ENCODE results near the gene B3GAT1.

B3GAT1 gene

DNA sequence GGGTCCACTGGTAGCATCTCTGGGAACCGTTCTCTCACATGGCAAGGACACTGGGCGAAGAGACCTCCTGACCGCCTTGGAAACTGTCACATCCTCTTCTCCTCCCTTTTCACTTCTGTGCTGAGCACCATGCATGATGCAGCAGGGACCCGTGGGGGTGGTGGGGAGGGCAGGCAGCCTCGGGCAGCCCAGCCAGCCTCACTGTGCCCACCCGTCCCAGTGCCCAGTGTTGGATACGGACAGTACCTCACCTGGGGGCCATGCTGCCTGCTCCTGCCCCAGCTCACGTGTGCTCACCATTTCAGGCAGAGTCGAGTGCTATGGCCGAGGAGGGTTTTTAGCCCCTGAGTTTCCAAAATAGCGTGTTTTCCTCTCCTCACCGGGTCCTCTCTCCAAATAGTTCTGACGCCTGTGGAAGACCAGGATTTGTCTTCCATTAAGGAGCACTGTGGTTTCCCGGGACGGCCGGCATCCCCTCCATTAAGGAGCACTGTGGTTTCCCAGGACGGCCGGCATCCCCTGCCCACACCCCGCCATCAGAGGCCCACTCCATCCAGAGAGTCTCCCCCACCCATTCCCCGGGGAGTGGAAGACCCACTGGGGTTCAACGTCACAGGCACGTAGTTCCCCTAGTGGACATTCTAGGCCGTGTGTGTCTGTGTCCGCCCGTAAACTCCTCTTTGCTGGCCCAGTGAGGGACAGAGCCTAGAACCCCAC is 22.4 kb downstream of the B3GAT1 start:
- DNase-seq, result no peak

DNA sequence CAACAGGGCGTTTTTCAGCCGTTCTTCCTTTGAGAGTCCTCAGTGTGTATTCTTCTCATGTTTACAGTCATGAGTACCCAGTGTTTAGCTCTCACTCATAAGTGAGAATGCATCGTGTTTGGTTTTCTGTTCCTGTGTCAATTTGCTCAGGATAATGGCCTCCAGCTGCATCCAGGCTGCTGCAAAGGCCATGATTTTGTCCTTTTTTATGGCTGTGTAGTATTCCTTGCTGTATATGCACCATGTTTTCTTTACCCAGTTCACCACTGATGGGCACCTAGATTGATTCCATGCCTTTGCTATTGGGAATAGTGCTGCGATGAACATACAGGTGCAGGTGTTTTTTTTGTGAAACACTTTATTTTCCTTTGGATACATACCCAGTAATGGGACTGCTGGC is 23.5 kb downstream of the B3GAT1 start:
- no peak for DNase-seq

DNA sequence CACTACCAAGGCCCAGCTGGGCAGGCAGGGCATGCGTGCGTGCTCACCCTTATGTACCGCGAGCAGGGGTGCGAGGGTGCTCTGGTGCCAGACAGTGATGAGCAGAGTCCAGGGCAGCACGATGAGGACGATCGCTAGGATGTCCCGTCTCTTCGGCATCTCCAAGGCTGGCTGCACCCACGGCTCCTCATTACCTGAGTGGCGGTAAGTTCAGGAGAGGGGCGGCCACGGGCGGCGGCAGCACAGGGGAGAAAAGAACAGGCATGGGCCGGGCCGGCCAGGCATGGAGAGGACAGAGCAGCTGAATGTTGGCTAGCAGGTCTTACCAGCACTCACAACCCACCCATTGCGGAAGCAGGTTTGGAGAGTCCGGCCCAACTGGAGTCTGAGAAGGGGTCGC is 24.5 kb downstream of the B3GAT1 start:
- DNase-seq, result no peak

DNA sequence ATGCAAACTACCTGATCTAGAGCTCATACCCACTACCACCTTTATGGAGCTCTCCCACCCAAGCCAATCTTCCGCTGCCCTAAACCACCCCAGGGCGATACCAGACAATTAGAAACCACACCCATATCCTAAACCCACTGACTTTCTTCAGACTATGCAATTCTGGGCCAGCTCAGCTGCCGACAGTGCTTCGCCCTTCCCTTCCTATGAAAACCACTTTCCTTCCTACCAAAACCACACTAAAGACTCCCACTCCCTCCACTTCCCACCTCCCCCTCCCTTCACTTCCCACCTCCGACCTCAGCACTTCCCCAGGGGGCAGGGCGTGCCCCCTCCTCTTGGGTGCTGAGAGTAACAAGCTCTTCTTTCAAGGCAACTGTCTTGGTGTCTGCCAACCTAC is 25.1 kb downstream of the B3GAT1 start:
- no peak for DNase-seq

DNA sequence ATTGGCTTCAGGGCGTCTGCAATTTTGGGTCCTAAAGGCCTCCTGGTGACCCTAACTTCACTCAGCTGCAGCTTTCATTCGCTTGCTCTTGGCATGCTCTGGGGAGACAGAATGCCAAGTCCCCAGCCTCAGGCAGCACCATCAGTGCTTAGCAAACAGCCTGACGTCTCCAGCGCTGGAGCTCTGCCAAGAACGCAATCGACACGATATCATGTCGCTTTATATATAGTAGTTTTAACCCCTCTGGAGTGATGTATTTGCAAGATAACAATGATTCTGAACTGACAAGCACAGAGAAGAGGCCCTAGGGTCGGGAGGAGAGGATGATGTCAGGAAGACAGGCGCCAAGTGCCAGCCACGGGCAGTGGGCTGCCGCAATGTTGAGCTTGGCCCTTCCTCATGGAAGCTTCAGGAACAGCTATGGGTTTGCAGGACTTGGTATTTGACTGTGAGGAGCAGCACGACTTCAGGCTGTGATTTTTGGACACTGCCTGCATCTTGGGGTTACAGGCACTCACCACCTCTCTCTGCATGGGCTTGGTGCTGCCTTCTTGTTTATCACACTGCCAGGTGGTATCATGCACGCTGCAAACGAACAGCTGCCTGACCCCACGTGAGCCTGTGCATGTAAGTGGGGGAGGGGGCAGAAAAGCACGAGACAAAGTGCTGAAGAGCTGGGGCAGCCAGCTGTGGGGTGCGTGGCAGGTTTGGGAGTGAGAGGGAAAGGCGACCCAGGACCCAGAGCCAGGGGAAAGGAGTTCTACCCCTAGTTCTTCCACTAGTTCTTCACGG is 26.1 kb downstream of the B3GAT1 start:
- no peak for DNase-seq

DNA sequence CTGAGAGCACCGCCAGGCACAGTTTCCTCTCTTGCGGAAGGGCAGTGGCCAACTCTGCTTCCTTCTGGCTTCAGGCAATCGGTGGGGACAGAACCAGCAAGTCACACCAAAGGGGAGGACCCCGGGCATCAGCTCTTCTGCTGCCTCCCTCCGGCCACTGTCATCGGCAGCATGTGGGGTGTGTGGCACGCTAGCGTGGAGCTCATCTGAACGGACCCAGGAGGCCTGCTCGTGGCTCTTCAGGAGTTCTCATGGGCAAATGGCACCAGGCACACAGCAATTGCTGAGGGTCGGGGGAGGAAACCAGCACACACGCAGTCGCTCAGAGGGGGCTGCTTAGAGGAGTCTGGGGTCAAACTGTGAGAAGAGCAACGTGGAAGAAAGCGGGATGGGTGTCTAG is 26.9 kb downstream of the B3GAT1 start:
- DNase-seq, result no peak

DNA sequence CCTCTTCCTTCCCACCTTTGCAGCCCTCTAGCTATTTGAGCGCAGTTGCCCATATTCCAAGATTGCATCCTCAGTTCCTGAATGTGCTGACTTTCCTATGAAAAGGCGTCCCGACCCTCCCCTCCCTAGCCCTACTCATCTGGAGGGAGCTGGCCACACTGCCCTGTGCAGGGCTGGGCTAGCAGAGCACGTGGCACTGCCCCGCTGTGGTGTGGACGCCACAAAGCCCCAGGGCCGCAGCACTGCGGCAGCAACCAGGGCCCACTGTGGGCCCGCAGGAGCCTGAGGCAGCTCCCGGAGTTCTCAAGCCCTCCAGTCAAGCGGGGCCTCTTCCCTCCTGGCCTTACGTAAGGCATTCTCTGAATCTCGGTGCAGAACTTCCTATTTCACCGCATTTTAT is 27.6 kb downstream of the B3GAT1 start:
- DNase-seq, result no peak

DNA sequence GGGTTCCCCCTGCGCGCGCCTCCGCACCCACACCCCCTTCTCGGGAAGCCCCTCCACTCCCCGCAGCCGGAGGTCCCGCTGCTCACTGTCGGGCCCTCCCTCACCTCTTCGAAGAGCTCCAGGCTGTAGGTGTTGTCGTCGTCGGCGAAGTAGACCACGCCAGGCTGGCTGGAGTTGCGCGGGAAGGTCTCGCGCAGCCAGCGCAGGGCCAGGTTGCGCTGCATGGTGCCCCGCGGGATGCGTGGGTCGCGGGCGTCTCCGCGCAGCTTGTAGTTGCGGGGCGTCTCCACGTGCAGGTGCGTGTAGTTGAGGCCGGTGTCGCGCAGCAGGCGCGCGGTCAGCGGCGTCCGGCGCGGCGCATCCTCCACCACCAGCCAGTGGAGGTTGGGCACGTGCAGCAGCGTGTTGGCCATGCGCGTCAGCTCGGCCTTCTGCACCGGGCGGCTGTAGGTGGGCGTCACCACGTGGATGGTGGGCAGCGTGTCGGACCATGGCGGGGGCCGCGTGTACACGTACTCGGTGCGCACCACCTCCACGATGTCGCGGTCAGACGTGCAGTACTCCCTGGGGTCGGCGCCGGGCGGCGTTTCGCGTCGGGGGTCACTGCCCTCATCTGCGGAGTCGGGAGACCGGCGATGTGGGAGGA is 28.3 kb downstream of the B3GAT1 start:
- no peak for DNase-seq

DNA sequence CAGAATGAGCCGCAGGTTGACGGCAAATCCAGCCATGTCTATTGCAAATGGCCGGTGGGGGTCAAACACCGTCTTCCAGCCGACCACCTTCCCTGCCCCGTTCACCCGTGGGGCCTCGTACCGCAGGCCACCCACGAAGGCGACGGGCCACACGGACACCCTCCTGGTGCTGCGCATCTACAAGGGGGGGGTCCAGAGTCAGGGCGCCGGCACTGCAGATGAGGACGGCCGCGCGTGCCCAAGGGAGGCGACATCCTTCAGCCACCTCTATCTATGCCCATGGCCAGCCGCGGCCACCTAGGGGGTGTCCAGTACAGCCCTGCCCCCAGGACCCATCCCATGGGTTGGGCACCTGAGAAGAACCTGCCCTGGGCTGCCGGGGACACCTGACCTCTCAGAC is 29.2 kb downstream of the B3GAT1 start:
- DNase-seq, result no peak

DNA sequence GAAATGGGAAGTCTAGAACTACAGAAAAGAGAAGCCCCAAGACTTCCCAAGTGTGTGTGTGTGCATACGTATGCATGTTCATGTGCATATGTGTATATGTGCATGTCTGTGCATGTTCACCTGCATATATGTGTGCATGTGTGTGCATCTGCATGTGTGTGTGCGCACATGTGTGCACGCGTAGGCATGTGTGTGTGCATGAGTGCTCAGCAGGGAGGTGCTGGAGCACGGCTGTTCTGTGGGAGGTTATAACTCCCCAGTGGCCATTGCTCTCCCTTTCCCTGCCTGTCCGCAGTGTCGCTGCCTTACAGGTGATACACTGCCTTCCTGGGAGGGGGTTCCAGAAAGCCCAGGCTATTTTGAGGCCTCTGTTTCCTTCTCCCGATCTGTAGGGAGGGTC is 29.8 kb downstream of the B3GAT1 start:
- DNase-seq, result no peak

DNA sequence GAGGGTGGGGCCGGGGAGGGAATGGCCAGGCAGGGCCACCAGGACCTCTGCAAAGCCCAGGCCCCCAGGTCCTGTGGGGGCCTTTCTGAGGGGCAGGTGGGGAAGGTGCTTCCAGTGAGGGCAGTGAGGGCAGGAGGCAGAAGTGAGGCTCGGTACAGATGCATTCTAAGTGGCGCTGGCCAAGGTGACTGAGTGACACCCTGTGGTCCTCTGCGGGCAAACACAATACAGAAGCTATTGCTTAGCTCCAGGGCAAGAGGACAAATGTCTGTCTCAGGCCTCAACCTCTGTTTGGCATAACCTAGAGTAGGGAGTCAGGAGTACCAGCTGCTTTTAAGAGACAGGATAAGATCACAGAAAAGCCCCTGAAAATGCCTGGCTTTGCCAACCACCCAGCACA is 31.3 kb downstream of the B3GAT1 start:
- no peak for DNase-seq

DNA sequence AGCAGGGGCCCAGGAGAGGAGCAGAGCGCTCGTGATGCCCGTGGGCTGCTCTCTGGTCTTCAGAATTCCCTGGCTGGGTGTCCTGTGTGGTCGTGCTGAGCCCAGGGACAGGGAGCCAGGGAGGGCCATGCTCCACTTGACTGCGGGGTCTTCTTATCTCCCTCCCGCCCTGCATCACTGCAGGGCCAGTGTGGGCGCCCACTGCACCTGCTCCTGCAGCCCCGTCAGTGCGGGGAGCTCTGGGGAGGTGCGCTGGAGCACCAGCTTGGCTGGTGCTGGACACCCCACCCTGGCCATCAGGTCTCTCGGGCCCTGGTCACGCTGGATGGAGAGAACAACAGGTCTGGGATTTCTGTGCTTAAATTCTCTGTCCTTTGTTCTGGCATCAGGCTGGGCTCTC is 31.8 kb downstream of the B3GAT1 start:
- no peak for DNase-seq

DNA sequence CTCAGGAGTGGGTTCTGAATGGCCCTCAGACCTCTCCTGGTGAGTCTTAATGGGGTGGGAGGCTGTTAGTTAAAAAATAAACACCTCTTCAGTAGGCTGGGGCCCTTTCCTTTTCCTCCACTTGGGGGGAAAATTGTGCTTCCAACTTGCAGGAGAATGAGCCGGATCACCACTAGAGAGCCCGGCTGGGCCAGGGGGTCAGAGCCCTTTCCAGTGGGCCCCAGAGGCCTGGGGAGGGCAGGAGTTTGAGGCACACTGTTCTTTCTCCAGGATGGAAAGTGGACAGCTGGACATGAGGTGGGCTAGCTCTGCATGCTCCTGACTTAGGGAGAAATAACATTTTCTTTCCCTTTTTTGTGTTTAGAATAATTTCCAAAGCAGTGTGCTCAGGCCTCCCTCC is 32.8 kb downstream of the B3GAT1 start:
- no peak for DNase-seq

DNA sequence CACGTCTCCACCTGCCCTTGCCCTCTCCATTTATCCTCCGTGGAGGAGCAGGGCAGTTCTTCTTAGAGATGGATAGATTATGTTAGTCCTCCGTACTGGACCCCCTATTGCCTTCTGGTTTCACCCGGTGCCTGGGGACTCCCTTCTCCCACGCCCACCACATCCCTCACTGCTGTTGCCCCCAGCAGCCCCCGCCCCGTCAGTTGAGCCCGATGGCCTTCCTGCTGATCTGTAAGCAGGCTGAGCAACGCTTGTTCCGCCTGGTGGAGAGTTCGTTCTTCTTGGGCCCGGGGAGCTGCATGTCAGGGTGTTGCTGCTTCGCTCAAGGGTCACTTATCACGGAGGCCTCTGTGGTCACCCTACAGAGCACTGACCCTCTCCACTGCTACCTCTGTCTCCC is 34.2 kb downstream of the B3GAT1 start:
- no peak for DNase-seq

DNA sequence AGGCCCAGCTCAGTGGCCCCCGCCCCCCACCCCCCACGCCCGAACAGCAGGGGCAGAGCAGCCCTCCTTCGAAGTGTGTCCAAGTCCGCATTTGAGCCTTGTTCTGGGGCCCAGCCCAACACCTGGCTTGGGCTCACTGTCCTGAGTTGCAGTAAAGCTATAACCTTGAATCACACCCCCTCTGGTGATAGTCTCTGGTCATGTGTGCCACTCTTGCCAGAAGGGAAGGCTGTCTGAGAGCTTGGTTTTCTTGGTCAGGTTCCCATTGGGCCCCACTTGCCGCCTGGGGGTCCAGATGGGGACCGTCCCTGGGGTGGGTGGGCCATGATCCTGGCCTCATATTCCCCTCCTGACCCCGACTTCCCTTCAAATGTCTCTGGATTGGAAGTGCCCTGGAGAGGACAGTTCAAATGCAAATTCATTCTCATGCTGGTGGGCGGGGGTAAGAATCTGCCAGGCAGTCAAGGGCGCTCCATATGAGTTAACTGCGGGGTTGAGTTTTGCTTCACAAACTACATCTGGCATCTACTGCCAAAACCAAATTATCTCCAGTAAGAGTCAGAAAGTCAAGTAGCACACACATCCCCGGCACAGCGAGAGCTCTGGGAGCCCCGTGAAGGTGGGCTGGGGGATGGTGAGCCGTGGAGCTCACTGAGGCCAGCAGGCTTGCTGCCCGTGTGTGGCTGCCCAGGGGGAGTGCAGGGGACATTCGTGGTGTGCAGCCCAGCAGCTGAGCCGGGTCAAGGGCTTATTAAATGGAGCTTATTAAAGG is 35.7 kb downstream of the B3GAT1 start:
- DNase-seq, result no peak

DNA sequence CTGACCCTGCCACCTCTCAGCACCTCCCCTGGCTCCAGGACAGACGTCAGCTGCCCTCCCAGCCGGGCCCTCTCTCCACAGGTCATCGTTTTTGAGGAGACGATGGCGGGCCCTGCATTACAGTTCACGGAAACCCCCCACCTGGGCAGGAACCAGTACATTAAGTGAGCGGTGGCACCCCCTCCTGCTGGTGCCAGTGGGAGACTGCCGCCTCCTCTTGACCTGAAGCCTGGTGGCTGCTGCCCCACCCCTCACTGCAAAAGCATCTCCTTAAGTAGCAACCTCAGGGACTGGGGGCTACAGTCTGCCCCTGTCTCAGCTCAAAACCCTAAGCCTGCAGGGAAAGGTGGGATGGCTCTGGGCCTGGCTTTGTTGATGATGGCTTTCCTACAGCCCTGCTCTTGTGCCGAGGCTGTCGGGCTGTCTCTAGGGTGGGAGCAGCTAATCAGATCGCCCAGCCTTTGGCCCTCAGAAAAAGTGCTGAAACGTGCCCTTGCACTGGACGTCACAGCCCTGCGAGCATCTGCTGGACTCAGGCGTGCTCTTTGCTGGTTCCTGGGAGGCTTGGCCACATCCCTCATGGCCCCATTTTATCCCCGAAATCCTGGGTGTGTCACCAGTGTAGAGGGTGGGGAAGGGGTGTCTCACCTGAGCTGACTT is 37.0 kb downstream of the B3GAT1 start:
- no peak for DNase-seq

DNA sequence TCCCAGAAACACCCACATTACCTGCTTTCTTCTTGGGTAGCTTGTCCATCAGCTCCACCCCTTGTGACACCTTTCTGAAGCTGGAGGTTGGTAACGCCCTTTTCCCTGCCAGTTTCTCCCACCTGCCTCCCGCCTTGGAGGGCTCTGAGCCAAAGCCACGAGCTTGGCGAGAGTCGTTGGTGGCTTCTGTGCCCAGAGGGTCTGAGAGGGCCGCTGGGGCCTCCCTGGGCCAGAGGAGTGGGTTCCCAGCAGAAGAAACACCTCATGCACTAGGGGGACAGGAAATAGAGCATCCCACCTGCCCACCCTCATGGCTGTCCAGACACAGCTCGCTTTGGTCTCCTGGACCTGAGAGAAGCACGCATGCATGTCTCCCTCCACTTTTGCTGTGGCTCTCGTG is 37.9 kb downstream of the B3GAT1 start:
- no peak for DNase-seq

DNA sequence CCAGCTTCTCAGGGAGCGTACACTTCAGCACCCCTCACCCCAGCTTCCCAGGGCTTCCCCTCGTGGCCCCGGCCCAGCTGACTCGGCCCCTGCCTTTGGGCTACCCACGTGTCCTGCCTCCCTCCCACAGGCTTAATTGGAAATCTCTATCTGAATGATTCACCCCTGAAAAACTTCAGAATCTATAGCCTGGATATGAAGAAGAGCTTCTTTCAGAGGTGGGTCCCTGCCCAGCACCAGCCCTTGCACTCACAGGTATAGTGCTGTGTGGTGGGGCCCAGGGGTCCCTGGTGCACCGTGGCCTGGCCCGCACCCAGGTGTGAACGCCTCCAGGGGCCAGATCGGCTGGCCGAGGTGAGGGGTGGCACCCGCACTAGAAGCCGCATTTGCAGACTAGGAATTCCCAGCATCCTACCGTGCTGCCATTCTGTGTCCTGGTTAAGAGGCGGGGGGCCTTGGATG is 38.4 kb downstream of the B3GAT1 start:
- no peak for DNase-seq

DNA sequence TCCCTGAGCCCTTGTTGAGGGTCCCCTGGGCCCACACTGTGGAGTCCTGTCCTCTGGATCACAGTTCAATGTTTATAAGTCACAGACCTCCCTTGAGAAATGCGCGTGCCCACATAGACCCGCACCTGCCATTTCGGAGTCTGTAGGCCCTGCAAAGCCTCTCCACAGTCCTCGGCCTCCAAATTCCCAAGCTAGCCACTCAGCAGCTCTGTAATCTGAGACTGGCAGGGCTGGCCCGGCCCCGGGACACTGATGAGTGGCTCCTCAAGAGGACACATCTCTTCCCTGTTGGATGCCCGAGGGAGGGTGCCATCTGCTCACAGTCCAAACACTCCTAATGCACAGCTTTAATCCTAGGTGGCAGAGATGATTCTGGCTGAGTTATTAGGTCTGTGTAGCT is 39.1 kb downstream of the B3GAT1 start:
- no peak for DNase-seq

DNA sequence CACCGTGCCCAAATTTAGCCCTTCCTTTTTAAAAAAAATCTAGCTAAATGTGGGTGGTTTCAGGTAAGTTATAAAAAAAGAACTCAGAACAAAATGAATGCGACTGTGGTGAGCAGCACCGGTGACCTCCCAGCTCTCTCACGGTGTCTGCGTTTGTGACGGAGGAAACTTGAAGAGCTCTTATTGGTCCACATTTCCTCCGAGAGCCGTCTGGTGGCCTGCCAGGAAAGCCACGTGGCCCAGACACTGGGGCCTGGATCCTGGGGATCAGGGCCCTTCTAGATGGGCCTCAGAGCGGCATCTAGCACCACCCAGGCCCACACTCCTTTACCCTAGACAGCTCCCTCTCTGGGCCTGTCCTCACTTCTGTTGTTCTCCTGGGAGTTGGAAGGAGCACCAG is 39.5 kb downstream of the B3GAT1 start:
- DNase-seq, result no peak

DNA sequence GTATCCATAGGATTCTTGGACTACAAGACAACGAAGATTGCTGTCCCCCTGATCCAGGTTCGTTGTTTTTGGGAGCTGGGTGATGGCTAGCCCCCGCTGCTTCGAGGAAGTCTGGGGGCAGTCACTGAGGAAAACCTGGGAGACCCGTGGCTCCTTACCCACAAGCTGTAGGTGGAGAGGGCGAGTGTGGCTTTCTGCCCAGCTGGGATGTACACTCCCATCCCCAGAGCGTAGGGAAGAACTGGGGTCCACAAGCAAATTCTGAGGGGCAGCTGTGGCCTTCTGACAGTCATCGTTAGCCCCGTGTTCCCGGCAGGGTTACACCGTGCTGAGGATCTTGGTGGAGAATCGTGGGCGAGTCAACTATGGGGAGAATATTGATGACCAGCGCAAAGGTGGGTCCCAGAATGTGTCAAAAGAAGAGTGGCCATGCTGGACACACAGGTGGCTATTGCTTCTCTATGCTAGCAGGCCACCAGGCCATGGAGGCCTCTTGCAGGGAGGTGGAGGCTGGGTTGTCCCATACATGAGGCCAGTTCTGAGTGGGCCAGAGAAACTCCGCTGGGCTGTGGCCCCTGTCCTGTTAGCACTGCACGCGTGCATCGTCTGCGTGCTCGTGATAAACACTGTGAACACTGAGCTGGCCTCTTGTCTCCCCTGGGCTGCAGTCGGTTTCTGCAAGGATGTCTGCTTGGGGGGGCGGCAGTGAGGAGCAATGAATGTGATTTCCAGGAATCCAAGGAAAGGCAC is 40.4 kb downstream of the B3GAT1 start:
- DNase-seq, result no peak

Data from activated T-cell treated with anti-CD3 and anti-CD28 coated beads, Interleukin-2, amount 50 U/mL, for 48 hours (primary cell).